DOHH2 (cell line): ENCODE results near the gene TPBGL.

Experiments
- CTCF ChIP-seq: fragments of 200-600 bp; sonication (generic); IDR thresholded peaks from one replicate; pipeline ENCODE4 v1.5.1; 2014; ENCODE audit warnings: antibody characterized with exemption, mild to moderate bottlenecking, low read depth, low read length; ENCODE audit not compliant: poor library complexity, severe bottlenecking
- EZH2phosphoT487 ChIP-seq: fragments of 200-600 bp; sonication (generic); IDR thresholded peaks from 2 replicates; pipeline ENCODE4 v1.6.1; 2017; ENCODE audit warnings: borderline replicate concordance, mild to moderate bottlenecking, antibody characterized with exemption, low read length, moderate library complexity, mixed read lengths

GRCh38 chr11:75272391-75272790, 31.8 kb downstream of the TPBGL start:
- TF ChIP-seq CTCF (no peak), EZH2phosphoT487 (no peak)
